Measurements from ENCODE around the gene STX2. TPM values are rescaled to one million over a fixed set of nuclear protein-coding genes. Genes with fewer than 3 reads are reported as not detected.
A peak's percentile ranks its signal among the peaks of the same experiment; 100 is the strongest.
"Not testable (repeated sequence)": the region's sequence is repeated elsewhere in the genome, so short reads cannot be mapped to it uniquely, and the experiment has no call there.

STX2 gene
- total RNA-seq, 1 donor from 2014 or later = 36.3 TPM

- DNase-seq (ENCODE audit: low read depth, low spot score) = no peak
These were observed 35.3 kb downstream of the STX2 start for GRCh38 chr12:130803702-130804101.

- no peak for DNase-seq (ENCODE audit: low read depth, low spot score)
These were observed 38.7 kb downstream of the STX2 start for GRCh38 chr12:130800312-130800711.

- DNase-seq (ENCODE audit: low read depth, low spot score) = no peak
These were observed 40.0 kb downstream of the STX2 start for GRCh38 chr12:130799051-130799450.

GRCh38 chr12:130796985-130797686, 41.9 kb downstream of the STX2 start:
- DNase-seq (ENCODE audit: low read depth, low spot score) = no peak

GRCh38 chr12:130795906-130796305, 43.1 kb downstream of the STX2 start:
- DNase-seq (ENCODE audit: low read depth, low spot score) = no peak

- DNase-seq (ENCODE audit: low read depth, low spot score) = no peak
These were observed 45.5 kb downstream of the STX2 start for GRCh38 chr12:130793554-130793849.

- DNase-seq (ENCODE audit: low read depth, low spot score) = no peak
These were observed 46.1 kb downstream of the STX2 start for GRCh38 chr12:130792821-130793553.

GRCh38 chr12:130791629-130792028, 47.4 kb downstream of the STX2 start:
- DNase-seq (ENCODE audit: low read depth, low spot score) = no peak

GRCh38 chr12:130788515-130788914, 50.5 kb downstream of the STX2 start:
- no peak for DNase-seq (ENCODE audit: low read depth, low spot score)

- DNase-seq (ENCODE audit: low read depth, low spot score) = no peak
These were observed 51.3 kb downstream of the STX2 start for GRCh38 chr12:130787445-130788410.

- DNase-seq (ENCODE audit: low read depth, low spot score) = no peak
These were observed 52.0 kb downstream of the STX2 start for GRCh38 chr12:130787041-130787440.

- no peak for DNase-seq (ENCODE audit: low read depth, low spot score)
These were observed 55.8 kb downstream of the STX2 start for GRCh38 chr12:130783110-130783715.

- not testable (repeated sequence) for DNase-seq (ENCODE audit: low read depth, low spot score)
These were observed 56.8 kb downstream of the STX2 start for GRCh38 chr12:130782245-130782644.

- DNase-seq (ENCODE audit: low read depth, low spot score) = no peak
These were observed 58.0 kb downstream of the STX2 start for GRCh38 chr12:130780880-130781575.

- DNase-seq (ENCODE audit: low read depth, low spot score) = no peak
These were observed 58.7 kb downstream of the STX2 start for GRCh38 chr12:130780325-130780724.

GRCh38 chr12:130778776-130779175, 60.3 kb downstream of the STX2 start:
- DNase-seq (ENCODE audit: low read depth, low spot score) = no peak

- no peak for DNase-seq (ENCODE audit: low read depth, low spot score)
These were observed 62.2 kb downstream of the STX2 start for GRCh38 chr12:130776857-130777339.

- peak; percentile 48 for DNase-seq (ENCODE audit: low read depth, low spot score)
These were observed 62.8 kb downstream of the STX2 start for GRCh38 chr12:130775953-130776856.

GRCh38 chr12:130770413-130771028, 68.5 kb downstream of the STX2 start:
- no peak for DNase-seq (ENCODE audit: low read depth, low spot score)
